NCI-H2107 treated with DMSO at 0.1 percent for 48 hours (cell line): ENCODE data around the gene NWD2.
"Not testable (repeated sequence)": the region's sequence is repeated elsewhere in the genome, so short reads cannot be mapped to it uniquely, and the experiment has no call there.

Experiments
- DNase-seq: peaks from one replicate; lab custom pipeline; 2025; ENCODE audit not compliant: unreplicated experiment; lab: John Stamatoyannopoulos, UW

Gene NWD2, protein sequence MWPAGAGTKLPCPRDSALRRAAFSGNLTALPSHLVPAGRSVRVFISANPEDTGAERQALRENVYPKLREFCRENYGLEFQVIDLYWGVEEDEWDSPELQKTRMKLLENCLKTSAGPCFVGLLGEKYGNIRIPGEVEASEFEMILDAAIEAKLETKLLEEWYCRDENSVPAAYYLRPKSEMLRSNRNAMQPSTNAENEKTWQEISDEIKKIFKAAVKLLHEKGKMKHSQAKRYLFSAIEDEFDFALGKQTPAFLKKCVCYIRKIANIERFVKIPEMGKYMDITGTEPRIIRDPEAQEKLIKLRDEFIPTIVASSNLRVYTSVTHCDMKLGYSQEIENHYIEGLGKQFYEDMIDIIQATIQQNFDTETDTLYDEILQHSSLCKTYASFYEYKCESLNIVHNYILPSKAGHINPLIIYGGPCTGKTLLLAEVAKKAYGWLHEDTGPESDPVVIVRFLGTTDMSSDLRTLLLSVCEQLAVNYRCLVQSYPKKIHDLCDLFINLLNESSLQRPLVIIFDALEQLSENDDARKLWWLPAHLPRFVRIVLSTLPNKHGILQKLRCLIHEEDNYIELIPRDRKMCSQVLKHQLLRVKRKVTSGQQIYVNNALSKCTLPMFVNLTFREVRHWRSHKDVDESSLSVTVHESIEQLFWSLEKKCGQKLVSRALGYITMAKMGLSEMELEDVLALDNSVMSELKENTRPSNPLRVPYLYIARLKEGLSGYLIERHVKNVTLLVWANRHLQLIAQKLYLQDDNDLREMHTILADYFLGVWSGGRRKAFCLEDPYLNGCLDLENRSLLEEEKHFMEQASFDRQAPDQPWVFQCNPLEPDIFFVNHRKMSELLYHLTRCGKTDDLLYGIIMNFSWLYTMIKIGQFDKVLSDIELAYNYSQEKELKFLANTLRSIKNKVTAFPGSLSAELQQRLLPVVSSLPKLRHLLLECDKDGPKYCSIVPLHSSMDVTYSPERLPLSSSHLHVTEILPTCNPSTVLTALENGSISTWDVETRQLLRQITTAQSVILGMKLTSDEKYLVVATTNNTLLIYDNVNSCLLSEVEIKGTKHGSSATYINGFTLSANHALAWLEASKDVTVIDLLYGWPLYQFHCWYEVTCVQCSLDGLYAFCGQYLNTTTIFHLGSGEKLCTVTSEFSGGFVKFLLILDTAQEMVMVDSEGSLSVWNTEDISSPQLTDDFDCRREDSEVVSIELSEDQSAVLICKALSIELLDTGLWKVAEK (N-terminal part only)

DNA sequence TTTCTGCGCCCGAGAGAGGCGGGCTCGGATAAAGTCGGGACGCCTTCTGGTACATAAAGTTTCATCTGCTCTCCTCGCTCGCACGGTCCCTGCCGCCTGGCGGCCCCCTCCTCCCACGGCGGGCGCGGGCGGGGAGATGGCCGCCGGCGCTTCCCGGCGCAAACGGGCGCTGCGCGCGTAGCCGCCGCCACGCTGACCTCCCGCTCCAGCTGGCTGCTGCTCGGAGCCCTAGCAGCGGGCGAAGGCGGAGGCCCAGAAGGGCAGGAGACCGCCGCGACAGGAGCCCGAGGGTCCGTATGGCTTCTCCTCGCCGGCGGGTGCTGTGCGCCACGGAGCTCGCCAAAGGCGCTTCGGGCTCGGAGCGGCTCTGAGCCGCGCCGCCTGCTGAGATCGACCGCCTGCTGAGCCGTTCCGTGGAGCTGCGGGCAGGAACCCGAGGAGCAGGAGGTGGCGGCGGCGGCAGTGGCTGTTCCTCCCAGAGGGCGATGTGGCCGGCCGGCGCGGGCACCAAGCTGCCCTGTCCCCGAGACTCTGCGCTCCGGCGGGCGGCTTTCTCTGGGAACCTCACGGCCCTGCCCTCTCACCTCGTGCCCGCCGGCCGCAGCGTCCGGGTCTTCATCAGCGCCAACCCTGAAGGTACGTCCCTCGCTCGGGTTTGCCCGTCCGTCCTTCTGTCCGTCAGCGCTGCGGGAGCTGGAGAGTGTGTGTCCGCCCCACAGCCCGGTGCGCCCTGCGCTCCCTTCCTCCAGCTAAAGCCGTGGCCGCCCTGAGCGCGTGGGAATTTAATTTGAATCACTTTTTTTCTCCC is at the start of gene NWD2:
NWD2 (plus strand) TSS at position 161 of the 808 bp plus-strand sequence; CDS start at position 486, 325 bp downstream.
- no peak for DNase-seq

DNA sequence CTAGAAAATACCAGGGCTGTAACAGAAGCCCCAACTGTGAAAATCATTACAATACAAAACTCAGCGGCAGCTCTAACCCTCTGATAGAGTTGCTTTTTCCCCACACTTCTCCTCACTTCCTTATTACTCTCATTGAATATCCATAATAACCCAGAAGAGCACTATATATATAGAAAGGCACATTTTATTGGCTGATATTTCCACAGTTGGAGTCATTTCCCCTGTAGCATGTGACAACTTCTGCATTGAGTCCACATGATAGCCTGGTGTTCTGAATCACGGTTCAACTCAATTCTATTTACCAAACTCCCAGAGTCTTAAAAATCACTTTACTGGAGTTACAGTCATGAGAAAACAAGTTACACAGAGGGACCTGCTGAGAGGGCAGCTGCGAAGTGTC is 46.6 kb upstream of the NWD2 start:
- no peak for DNase-seq

DNA sequence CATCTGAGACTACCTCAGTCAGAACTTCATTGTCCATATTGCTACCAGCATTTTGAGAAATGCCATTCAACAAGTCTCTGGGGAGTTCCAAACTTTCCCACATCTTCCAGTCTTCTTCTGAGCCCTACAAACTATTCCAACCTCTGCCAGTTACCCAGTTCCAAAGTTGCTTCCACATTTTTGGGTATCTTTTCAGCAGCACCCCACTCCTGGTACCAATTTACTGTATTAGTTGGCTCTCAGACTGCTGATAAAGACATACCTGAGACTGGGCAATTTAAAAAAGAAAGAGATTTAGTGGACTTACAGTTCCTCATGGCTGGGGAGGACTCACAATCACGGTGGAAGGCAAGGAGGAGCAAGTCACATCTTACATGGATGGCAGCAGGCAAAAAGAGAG is 39.8 kb upstream of the NWD2 start:
- not testable (repeated sequence) for DNase-seq

DNA sequence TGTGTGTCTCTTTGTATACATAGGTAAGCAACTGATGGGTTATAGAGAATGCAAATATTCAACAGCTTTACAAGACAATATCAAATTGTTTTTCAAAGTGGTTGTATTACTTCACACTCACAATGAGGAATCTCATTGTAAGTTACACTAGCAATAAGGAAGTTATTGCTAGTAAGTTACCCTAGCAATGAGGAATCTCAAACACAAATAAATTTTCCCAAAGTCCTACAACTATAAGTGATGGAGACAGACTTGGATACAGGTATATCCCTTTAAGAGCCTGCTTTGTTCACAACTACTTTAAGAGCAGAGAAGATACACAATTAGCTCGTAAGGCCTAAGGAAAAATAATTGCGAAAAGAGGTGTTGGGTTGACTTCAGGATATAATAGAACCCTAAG is 28.3 kb upstream of the NWD2 start:
- DNase-seq: no peak

DNA sequence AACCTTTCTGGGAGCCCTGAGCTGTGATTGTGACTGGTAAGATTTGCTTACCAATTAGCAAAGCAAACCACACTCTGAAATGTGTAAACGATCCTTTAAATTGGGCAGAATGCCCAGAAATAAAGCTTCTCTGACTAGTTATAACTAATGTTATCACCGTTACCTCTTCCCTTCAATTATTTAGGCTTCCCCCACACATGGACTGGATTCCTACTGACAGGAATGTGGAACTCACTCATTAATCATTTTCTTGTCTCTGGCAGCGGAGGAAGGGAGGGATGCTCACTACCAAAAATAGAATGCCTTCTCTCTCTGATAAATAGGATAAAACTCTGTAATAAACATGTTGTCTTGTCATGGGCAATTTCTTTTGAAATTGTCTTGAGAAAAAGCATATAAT is 25.3 kb upstream of the NWD2 start:
- no peak for DNase-seq

DNA sequence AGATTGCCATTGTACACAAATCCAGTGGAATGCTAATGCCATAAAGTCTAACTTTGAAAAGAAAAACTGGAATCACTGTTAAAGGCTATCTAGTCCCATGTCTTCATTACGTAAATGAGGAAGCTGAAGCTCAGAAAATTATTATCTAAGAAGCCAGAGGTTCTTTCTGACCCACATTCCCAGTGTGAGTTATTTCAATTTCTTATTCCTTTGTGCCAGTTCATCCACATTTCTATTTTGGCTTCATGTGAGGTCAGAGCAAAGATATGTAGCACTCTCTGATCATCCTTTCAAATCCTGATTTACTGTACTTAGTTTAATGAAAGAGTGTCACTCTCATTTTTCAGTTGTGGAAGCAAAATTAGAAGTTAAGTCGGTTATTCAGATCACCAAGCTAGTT is 24.6 kb upstream of the NWD2 start:
- DNase-seq: no peak

DNA sequence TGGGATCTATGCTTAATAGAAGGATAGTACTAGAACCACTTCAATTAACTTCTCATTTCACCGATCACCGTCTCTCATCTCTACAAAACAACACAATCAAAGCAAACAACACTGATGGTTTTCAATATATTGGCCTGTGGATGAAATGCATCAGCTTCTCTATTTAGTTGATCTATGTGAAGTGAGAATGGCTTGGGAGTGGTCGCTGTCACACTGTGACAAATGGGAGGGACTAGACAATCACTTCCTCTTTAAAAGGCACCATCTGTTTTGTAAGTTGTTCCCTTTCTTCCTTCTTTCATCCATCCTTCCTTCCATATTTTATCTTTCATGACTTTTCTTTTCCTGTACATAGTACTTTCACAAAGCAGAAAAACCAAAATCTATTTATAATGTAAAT is 23.9 kb upstream of the NWD2 start:
- no peak for DNase-seq

DNA sequence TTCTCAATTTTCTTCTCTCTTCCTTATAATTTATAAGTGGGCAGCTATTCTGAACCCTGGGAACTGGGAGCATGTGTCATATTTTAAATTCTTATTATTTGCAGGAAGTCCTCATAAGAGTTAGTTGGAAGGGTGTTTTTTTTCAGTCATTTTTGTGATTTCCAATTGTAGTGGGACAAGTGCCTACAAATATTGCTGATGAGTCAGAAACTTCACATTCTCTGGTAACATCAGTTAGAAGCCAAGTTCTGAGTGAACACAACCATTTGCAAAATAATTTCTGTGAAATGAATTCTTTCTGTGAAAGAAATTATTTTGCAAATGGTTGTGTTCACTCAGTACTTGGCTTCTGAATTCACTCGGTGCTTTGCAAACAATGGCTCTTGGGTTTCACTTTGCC is 20.8 kb upstream of the NWD2 start:
- no peak for DNase-seq

DNA sequence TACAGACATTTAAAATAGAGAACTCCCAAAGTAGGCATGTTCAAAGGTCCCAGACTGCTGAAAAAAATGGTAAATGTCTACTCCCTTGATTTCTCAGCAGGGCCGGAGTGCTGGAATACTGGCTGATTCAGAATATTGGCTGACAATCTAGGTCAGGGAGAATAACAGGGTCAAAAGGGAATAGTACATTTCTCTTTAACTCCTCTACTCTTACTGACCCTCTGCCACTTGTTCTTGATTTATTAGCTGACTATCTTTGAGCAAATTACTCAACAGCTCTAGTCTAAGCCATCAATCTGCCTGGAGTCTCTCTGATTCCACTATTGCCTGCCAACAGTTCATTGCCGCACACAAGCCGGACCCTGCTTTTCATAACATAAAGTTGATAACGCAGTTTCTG is 19.7 kb upstream of the NWD2 start:
- no peak for DNase-seq

DNA sequence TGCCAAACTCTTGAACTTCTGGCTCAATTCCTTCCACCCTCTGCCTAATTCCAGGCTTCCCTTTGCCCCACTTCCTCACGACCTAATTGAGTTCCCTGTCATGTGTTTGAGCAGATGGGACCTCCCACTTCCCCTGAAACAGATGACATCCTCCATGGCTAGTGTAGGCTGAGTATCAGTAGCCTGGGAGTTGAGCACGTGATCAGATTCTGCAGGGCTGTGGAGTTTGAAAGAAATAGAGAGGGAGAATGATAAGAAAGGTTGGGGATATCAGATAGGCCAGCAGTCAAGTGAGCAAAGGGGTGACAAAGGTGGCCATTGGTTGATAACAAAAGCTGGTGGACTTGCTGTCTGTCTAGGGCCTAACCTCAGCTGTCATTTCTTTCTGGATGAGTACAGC is 18.8 kb upstream of the NWD2 start:
- DNase-seq: no peak

DNA sequence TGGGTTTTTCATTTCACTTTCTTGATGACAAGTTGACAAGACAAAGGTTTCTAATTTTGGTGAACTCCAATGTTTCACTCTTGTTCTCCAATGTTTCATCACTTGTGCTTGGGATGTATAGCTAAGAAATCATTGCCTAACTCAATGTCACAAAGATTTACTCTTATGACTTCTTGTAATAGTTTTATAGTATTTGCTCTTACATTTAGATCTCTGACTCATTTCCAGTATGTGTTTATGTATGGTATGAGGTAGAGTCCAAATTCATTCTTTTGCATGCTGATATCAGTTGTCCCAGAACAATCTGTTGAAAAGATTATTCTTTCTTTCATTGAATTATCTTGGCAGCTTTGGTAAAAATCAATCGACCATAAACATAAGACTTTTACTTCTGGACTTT is 12.2 kb upstream of the NWD2 start:
- DNase-seq: no peak

DNA sequence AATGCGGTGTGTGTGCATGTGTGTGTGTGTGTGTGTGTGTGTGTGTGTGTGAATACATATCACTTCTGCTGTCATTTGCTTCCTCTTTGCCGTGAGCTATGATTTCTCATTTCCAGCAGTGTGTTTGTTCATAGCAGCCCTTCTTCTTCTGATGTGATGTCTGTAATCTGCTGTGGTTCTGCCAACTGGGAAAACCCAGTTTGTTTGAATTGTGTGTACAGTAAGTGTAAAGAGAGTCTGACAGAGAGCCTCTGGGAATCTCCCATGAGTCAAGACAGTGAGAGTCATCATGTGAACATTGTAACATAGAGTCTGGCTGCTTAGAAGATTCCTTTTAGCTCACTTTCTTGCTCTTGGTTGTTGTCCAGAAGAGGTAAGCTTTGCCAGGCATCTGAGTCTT is 8.4 kb upstream of the NWD2 start:
- no peak for DNase-seq

DNA sequence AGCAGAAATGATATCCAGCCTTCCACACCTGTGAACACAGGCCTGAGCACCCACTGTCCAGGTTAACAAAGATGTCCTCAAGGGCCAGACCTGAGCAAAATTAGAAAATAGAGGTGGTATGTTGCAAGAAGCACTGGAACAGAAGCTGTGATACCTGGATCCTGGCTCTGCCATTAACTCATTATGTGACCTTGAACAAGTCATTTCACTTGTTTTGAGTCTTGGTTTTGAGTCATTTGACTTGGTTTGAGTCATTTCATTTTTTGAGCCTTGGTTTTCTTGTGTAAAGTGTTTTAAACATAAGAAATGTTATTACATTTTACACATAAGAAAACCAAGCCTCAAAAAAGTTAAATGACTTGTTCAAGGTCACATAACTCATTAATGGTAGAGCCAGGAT is 2.9 kb upstream of the NWD2 start:
- DNase-seq: no peak

DNA sequence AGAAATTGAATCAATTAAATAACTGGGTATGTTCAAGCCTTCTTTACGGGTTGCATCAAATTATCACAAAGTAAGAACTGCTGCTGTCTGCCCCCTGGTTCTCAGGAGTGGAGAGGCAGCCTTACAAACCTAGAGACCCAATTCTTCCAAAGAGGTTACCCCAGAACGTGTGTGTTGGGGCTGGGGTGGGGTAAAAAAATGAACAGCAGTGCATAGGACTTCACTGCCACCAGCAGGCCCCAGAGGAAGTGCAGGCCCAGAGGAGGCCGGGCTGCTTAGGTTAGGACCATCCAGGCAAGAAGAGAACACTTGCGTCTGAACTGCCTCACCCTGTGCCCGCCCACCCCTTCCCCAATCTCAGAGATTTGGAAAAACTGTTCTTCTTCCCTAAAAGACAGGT is 1.5 kb upstream of the NWD2 start:
- DNase-seq: no peak

DNA sequence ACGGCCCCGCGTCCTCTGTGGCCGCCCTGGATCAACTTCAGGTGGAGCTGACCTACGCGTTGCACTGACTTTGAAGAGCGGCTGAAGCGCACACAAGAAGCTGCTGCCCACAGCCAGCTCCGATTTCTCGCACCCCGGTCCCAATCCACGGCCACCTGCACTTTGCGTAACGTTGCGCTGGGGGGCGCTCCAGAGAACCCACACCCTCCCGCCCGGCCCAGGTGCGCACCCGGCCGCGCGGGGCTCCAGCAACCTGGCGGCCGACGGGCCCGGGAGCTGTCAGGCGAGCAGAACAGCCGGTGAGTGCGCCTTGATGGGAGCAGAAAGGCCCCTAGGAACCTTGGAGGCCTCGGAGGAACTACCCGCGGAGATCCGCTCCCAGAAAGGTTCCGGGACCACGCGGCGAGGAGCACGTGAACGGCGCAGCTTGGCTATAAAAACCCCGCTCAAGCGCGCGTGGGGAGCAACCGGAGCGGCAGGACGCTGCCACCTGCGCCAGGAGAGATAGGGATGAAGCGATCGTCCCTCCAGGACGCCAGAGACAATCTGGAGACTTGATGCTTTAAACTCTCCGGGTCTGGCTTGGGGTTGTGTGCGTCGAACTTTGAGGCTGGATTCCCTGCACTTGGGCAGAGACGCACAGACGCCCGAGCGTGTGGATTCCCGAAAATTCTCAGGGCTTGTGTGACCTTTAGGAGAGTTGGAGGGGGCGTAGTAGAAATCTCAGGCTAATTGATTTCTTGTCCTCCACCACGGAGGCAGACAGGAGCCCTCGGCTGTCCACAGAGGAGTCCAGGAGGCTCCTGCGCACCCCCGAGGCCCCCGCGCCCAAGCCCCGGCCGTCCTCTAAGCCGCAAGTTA is 591 bp upstream of the NWD2 start:
- DNase-seq: no peak

DNA sequence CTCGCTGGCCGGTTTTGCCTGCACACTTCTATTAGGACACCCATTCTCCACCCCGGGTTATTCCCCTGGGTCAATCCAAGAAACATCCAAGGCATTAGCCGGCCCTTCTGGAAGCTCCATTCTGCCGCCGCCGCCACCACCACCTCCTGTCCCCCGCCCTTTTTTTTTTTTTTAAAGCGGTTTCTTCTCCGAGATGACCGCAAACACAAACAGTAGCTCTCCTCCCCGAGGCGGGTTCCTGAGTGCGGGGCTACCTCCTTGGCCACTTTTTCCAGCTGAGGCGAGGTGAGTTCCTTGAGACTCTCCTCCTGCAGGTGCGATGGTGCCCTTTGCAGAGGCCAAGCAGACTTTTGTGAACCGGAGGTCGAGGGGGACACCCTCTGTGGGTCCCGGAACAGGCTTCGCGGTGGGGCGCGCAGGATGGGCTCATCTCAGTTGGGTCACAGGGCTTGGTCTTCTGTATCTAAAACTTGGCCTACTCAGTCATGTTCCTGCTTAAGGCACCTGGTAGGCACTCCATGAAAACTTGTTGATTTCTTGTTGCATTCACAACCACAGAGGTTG is 930 bp downstream of the NWD2 start:
- DNase-seq: no peak

DNA sequence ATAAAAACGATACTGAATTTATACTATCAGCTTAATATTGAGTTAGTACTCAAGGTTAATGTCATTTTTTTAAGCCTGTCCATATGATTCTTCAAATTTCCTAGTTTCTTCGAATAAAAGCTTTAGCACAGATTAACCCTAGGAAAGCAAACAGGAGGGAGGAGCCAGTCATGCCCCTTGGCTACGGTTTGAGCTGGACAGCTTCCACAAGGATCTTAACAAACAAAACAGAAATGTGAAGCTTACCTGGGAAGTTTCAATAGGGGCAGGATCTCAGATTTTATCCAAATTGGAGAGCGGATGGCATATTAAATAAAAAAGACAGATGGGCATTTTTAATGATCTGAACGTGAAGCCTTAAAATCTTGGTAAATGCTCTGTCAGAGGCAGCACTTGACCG is 2.3 kb downstream of the NWD2 start:
- no peak for DNase-seq

DNA sequence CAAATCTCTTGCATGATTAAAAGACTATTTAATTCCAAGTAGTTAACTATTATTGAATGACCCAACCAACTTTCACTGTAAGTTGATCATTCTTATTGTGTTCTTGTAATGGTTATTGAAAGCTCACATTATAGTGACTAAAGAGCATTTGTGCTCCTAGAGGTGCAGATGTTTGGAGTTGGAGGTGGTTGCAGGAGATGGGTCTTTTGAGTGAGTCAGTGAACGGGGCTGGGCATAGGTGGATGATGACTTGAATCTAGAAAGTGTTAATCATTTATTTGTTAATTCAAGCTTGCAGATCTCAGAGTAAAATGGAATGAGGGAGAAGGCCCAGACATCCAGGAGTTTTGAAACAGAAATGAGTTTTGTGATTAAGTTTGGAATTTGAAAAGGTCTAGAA is 13.7 kb downstream of the NWD2 start:
- DNase-seq: no peak

DNA sequence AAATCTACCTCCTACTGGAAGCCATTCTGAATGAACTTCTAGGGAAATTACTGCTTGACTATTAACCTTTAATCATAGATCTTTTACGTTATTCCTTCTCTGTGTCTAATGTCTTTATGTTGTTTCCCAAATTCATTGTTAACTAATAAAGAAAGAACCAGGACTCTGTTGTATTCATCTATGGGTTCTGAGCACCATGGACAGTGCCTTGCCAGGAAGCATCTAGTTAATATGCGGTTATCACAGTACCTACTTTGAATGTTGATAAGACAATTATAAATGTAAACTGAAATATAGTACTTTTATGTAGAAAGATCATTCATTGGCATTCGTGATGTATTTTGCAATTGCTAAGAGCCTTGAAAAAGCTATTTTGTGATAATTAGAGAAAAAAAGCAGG is 23.8 kb downstream of the NWD2 start:
- no peak for DNase-seq

DNA sequence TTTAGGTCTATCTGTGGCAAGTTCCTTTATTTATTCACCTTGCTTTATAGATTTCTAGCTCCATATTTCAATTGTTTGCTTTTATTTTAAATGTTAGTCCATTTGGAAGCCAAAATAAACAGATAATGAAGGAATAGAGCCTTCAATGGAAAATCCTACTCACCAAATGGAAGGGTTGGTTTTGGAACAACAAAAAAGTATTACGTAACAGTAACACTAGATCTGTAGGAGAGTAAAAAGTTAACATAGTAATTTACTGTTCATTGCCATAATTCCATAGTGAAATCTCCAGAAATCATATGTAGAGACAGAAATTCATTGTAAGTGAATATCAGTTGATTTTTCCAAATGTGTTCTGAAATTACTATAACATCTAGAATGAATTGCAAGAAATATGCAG is 34.6 kb downstream of the NWD2 start:
- no peak for DNase-seq
